Astrocyte of the cerebellum (primary cell): Measurements from ENCODE around the gene CGREF1.

Source experiments
- DNase-seq: peaks from one replicate; pipeline ENCODE4 v3.0.0-alpha.2; 2011; ENCODE audit warnings: low read depth
- H3K4me3 ChIP-seq: 2 replicates; pipeline ENCODE4 v1.5.1; 2011; ENCODE audit warnings: mild to moderate bottlenecking, low read depth, low read length, moderate library complexity
- in situ Hi-C: cut with HindIII; loops from 2 replicates; pipeline ENCODE4 v1.10.0; 2017; ENCODE audit warnings: low sequenced_read_pairs
- TF ChIP-seq, protein P1 (sequence below): IDR thresholded peaks from 2 replicates; pipeline ENCODE4 v1.5.1; 2012; ENCODE audit warnings: low read length, low read depth, moderate library complexity, mild to moderate bottlenecking; ENCODE audit errors: missing control alignments

CGREF1 gene, protein sequence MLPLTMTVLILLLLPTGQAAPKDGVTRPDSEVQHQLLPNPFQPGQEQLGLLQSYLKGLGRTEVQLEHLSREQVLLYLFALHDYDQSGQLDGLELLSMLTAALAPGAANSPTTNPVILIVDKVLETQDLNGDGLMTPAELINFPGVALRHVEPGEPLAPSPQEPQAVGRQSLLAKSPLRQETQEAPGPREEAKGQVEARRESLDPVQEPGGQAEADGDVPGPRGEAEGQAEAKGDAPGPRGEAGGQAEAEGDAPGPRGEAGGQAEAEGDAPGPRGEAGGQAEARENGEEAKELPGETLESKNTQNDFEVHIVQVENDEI

DNA sequence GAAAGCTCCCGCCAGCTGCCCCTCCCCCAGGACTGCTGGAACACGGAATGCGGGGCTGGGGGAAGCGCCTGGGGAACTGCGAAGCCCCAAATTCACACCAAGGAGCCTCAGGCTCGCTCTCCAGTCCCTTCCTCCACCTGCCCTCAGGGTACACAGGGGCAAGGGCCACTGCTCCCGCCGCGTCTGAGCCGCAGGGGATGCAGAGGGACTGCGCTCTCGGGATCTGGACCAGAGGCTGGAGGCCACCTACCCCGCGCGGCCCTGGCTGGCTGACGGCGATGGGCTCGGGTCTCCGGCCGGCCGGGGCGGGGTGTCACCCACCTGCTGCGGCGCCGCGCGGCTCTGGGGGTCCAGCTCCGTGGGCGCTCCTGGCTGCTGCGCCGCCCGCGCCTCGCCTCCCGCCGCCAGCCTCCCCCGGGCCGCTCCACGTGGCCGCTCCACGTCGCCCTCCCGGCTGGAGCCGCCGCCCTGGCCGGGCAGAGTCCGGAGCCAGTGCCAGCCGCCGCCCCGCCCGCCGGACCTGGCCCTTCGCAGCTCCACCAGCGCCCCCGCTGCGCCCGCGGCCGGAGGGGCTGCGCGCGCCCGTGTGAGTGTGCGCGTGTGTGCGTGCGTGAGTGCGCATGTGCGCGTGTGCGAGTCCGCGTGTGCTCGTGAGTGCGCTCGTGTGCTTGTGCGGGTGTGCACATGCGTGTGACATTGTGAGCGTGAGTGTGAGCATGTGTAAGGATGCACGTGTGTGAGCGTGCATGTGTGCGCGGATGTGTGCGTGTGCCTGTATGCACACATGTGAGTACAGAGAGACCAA, at the start of gene CGREF1:
Gene CGREF1, minus strand, starts transcription at position 604 of the 805 bp plus-strand sequence. CDS start 14,762 bp downstream, outside the sequence.
- peak within 1 kb of the TSS; percentile 33 for H3K4me3 ChIP-seq
- in situ Hi-C loops, result loop anchor here (10.0 kb wide), 1 partner anchor 76 kb away; no protein-coding TSS in a partner anchor
- TF ChIP-seq, protein P1, sequence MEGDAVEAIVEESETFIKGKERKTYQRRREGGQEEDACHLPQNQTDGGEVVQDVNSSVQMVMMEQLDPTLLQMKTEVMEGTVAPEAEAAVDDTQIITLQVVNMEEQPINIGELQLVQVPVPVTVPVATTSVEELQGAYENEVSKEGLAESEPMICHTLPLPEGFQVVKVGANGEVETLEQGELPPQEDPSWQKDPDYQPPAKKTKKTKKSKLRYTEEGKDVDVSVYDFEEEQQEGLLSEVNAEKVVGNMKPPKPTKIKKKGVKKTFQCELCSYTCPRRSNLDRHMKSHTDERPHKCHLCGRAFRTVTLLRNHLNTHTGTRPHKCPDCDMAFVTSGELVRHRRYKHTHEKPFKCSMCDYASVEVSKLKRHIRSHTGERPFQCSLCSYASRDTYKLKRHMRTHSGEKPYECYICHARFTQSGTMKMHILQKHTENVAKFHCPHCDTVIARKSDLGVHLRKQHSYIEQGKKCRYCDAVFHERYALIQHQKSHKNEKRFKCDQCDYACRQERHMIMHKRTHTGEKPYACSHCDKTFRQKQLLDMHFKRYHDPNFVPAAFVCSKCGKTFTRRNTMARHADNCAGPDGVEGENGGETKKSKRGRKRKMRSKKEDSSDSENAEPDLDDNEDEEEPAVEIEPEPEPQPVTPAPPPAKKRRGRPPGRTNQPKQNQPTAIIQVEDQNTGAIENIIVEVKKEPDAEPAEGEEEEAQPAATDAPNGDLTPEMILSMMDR, result no peak
- DNase-seq, result no peak

DNA sequence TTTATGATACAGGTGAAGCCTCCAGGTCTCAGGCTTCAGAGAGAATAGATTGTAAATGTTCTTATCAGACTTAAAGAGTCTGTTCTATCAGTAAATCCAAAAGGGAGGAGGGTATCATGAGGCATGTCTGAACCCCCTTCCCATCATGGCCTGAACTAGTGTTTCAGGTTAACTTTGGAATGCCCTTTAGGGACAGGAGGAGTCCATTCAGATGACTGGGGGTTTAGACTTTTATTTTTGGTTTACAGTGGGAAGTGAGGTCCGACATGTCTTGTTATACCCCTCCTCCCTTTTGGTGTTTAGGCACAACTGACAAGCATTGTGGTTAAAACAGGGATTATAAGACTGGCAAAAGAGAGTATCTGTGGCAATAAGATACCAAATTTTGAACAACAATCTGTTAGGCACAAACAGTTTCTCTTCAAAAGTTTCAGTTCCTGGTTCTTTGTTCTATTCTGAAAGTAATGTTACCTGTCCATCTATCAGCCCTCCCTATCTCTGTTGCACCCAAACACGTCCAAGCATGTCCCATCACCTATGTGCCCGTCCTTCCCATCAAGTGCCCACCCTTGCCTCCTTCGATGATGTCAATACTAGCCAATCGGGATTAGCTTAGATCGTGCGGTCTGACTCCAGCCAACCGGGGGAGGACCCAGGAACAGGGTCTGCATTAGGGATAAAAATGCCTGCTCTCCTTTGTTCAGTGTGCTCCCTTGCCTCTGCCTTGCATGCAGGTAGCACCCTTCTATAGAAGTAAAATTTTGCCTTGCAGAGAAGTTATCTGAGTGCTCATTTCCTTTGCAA, 46.2 kb upstream of the CGREF1 start:
- TF ChIP-seq, protein P1, result no peak
- H3K4me3 ChIP-seq, result no peak overlapping the region
- in situ Hi-C loops, result no loop called here
- no peak for DNase-seq

DNA sequence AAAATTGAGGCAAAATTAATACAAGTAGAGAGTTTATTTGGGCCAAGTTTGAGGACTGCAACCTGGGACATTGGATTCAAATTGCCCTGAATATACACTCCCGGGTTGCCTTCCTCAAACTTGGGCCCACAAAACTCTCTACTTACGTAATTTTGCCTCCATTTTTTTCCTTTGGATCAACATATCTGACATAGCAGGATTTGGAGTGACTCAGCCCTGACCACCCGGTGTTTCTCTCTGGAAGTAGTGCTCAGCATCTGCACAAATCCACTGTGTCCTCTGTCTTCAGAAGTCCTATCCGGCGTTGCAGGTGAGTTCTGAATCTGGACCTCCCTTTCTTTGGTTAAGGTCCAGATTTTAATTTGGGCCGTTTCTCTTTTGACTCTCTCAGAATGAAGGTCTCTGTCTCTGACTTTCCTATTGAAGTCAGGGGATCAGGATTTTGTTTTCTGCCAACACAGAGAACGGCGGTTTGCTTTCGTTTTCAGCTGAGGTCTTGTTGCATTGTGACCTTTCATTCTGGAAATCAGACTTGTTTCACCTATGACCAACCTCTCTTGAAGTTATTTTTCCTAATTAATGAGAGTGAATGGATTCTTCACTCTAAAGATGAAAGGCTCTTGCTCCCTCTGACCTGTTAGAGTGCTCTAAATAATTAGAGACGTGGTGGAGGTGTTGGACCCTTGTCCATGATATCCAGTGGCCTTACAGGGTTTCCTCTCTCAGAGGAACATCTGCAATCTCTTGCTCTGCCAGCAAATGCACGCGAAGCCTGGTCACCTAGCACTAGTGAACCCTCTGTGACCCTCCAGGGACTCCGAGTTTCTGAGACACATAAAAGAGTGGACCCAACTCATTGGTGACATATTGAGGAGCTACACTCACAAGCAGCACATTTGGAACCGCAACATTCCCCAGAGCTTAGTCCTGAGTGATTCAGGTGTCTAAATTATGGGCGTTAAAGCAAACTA, 43.5 kb upstream of the CGREF1 start:
- TF ChIP-seq, protein P1, result no peak
- in situ Hi-C loops, result no loop called here
- no peak overlapping the region for H3K4me3 ChIP-seq
- no peak for DNase-seq

DNA sequence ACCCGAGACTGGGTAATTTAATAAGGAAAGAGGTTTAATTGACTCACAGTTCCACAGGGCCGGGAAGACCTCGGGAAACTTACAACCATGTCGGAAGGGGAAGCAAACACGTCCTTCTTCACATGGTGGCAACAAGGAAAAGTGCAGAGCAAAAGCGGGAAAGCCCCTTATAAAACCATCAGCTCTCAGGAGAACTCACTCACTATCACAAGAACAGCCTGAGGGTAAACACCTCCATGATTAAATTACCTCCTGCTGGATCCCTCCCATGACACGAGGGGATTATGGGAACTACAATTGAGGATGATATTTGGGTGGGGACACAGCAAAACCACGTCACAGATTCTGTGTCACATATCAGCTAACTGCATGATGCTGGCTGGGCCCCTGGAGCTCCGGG, 41.3 kb upstream of the CGREF1 start:
- in situ Hi-C loops, result no loop called here
- TF ChIP-seq, protein P1, result no peak
- H3K4me3 ChIP-seq, result no peak overlapping the region
- DNase-seq, result no peak

DNA sequence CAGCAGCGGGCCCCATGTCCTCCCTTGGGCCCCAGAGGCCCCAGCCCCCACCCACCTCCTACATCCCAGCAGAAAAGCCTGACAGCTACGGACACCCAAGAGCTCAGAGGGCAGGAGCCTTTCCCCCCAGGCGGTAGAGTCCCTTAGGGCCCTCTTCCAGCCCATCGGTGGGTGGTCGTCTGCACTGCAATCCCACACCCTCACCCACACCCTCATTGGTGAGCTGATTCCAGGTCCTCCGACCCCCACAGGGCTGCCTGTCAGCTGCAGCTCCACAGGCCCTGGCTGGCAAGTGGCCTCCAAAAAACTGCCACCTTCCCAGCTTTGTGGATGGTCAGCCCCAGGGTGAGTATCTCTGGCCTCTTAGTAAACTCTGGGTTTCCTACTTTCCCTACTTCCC, 40.3 kb upstream of the CGREF1 start:
- in situ Hi-C loops, result no loop called here
- no peak for DNase-seq
- TF ChIP-seq, protein P1, result no peak
- H3K4me3 ChIP-seq, result no peak overlapping the region
